Testis (tissue), 2 donors: ENCODE measurements around the gene ARID1B.

ENCODE experiments used
- CTCF ChIP-seq, 3 experiments: fragments of 450-650 bp in 2 of 3; fragments of 200-600 bp in 1 of 3; sonication (generic) in 1 of 3; IDR thresholded peaks; one replicate each; pipeline ENCODE4 v1.5.1; 2016 to 2019; ENCODE audit warnings: antibody characterized with exemption in 3 of 3, mild to moderate bottlenecking in 2 of 3, moderate library complexity in 1 of 3
- POLR2A ChIP-seq: fragments of 450-650 bp; IDR thresholded peaks from one replicate; pipeline ENCODE4 v1.6.1; 2017; ENCODE audit warnings: antibody characterized with exemption, mild to moderate bottlenecking, moderate library complexity

GRCh38 chr6:157187182-157188083 is 410.3 kb downstream of the ARID1B start:
- no peak for TF ChIP-seq CTCF (IDR thresholded peaks at IDR 0.05)
- TF ChIP-seq POLR2A = no peak
